Glomerular visceral epithelial cell (primary cell): Measurements from ENCODE around the gene ZNF235.
"Not testable (repeated sequence)": the region's sequence is repeated elsewhere in the genome, so short reads cannot be mapped to it uniquely, and the experiment has no call there.

ENCODE experiments used
- DNase-seq: peaks from one replicate; pipeline ENCODE4 v3.0.0-alpha.2; 2016; ENCODE audit errors: extremely low spot score

Gene ZNF235

DNA sequence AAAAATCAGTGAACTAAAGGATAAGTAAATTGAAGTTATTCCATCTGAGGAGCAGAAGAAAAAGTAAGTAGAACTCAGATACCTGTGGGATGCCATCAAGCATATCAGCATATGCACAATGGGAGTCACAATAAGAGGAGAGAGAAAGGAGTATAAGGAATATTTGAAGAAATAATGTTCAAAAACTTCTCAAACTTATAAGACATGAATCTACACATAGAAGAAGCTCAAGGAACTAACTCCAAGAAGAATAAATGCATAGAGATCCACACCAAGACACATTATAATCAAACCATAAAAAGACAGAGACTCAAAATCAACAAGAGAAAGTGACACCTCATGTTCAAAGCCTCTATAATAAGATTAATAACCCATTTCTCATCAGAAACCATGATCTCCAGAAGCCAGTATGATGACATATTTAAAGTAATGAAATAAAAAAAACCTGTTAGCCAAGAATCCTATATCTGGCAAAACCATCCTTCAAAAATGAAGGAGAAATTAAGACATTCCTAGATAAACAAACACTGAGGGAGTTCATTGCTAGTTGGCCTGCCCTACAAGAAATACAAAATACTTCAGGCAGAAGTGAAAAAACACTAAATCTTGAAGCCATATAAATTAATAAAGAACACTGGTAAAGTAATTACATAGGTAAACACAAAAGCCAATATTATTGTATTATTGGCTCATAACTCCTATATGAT, 49.0 kb downstream of the ZNF235 start:
- DNase-seq, result no peak

DNA sequence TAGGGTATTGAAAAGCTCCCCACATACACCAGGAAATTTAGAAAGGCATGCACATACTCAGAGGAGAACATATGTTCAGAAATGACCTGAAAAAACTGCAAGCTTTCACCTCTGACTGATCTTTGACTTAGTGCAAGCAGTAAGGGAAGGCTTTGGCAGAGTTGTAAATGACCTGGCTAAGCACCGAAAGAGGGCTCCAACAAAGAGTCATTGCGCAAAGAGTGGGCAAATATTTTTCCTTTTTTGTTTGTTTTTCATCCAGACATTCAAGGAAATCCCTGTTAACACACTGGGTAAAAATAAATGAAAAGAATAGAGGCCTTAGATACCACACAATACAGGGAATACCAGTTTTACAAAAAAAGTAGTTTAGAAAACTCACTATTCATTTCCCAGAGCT, 50.3 kb downstream of the ZNF235 start:
- DNase-seq, result no peak

DNA sequence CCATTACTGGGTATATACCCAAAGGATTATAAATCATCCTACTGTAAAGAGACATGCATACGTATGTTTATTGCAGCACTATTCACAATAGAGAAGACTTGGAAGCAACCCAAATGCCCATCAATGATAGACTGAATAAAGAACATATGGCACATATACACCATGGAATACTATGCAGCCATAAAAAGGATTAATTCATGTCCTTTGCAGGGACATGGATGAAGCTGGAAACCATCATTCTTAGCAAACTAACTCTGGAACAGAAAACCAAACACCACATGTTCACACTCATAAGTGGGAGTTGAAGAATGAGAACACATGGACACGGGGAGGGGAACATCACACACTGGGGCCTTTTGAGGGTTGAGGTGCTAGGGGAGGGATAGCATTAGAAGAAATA, 51.4 kb downstream of the ZNF235 start:
- not testable (repeated sequence) for DNase-seq

DNA sequence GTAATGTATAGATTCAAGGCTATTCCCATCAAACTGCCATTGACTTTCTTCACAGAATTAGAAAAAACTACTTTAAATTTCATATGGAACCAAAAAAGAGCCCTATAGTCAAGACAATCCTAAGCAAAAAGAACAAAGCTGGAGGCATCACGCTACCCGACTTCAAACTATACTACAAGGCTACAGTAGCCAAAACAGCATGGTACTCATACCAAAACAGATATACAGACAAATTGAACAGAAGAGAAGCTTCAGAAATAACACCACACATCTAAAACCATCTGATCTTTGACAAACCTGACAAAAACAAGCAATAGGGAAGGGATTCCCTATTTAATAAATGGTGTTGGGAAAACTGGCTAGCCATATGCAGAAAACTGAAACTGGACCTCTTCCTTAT, 52.5 kb downstream of the ZNF235 start:
- DNase-seq, result not testable (repeated sequence)

- no peak for DNase-seq
These were observed 68.4 kb downstream of the ZNF235 start for GRCh38 chr19:44236384-44236783.
